Heart left ventricle (tissue), 13 donors: Measurements from ENCODE around the gene AKR1E2.

Experiments
- CTCF ChIP-seq, 12 donors: fragments of 200-600 bp; sonication (generic) in 4 of 12; IDR thresholded peaks; one replicate each; pipeline versions ENCODE4 v1.5.0 to v1.8.0; 2018 to 2022; ENCODE audit warnings: antibody characterized with exemption in 12 of 12, mild to moderate bottlenecking in 5 of 12
- POLR2A ChIP-seq, 2 donors: fragments of 450-650 bp; IDR thresholded peaks; one replicate each; pipeline ENCODE4 v1.6.1; 2017; ENCODE audit warnings: antibody characterized with exemption in 2 of 2, mild to moderate bottlenecking in 2 of 2, moderate library complexity in 2 of 2
- donor health status: ischemic (EF 13 %, LVEDD 7.1; RV severe dilation, severe dysfunction).
- donor health status: DM: no; HTN: yes; CAD: no.
- donor health status: DM: no; HTN: no; CAD: no.
- donor health status: ischemic (EF 25% LVEDD 6.9; RV normal size, moderate dysfunction).
- donor health status: ischemic (EF 25% LVEDD 5.7; RV mildly dilated, moderate dysfunction).
- donor health status: ischemic (EF 35%, LVEDD 5.7; RV mildly dilated, moderate dysfunction).
- donor health status: nonischemic (EF 11% LVEDD 7.7; RV severe dilation, severe dysfunction).
- donor health status: DM: yes; HTN: yes; CAD: no.
- donor health status: PGD.
- donor health status: ischemic (EF 29% LVEDD 5.4; RV normal size, mild dysfunction).
- donor health status: nonischemic (EF 23%, LVEDD 6.1; RV moderate dilation, normal function).

DNA sequence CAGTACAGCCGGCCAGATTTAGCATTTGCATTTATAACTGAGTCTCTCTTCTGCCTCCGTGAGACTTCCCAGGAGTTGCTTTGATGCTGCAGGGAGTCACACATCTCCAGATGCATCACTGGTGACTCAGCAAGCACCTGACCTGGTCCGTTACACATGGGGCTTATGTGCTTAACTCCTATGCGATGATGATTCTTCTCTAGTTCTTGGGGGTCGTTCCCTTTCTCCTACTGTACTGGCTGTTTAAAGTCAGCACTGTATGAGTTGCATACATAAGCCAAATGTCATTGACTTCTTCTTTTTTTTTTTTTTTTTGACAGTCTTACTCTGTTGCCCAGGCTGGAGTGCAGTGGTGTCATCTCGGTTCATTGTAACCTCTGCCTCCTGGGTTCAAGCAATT is 13.0 kb upstream of the AKR1E2 start:
- no peak for TF ChIP-seq CTCF (IDR thresholded peaks at IDR 0.05)
- TF ChIP-seq POLR2A (IDR thresholded peaks at IDR 0.05) = no peak
